Pulmonary artery endothelial cell (primary cell): ENCODE results near the gene TLK1. TPM values are rescaled to one million over a fixed set of nuclear protein-coding genes. Genes with fewer than 3 reads are reported as not detected.

Experiments used
- DNase-seq: peaks from one replicate; pipeline ENCODE4 v3.0.0-alpha.2; 2011; ENCODE audit warnings: low read depth, low spot score
- total RNA-seq: library from RNA; depleted of rRNA; stranded (reverse); fragments of >200 nt; gene quantifications from 2 replicates; pipeline ENCODE4 v1.2.3, GENCODE V29; 2014

The TLK1 gene
- total RNA-seq, 1 donor from 2014 or later = 12.2 TPM

GRCh38 chr2:171008550-171009205 is 152.0 kb downstream of the TLK1 start:
- no peak for DNase-seq

- DNase-seq = no peak
Measured at GRCh38 chr2:171004833-171005232, 155.9 kb downstream of the TLK1 start.

- no peak for DNase-seq
Measured at GRCh38 chr2:171004363-171004762, 156.3 kb downstream of the TLK1 start.

GRCh38 chr2:170999654-171000053 is 161.0 kb downstream of the TLK1 start:
- no peak for DNase-seq

GRCh38 chr2:170997893-170998597 is 162.6 kb downstream of the TLK1 start:
- no peak for DNase-seq

- no peak for DNase-seq
Measured at GRCh38 chr2:170996316-170996715, 164.4 kb downstream of the TLK1 start.

GRCh38 chr2:170991398-170992182 is 169.1 kb downstream of the TLK1 start:
- no peak for DNase-seq

GRCh38 chr2:170986566-170987258 is 174.0 kb downstream of the TLK1 start:
- no peak for DNase-seq

GRCh38 chr2:170985407-170985806 is 175.3 kb downstream of the TLK1 start:
- no peak for DNase-seq

- DNase-seq = no peak
Measured at GRCh38 chr2:170984079-170984478, 176.6 kb downstream of the TLK1 start.

- DNase-seq = no peak
Measured at GRCh38 chr2:170975943-170976270, 184.8 kb downstream of the TLK1 start.

GRCh38 chr2:170975127-170975942 is 185.4 kb downstream of the TLK1 start:
- no peak for DNase-seq

GRCh38 chr2:170974304-170974993 is 186.2 kb downstream of the TLK1 start:
- DNase-seq = no peak

- DNase-seq = peak; percentile 39
Measured at GRCh38 chr2:170973492-170974303, 187.0 kb downstream of the TLK1 start.

GRCh38 chr2:170973225-170973491 is 187.5 kb downstream of the TLK1 start:
- no peak for DNase-seq

- DNase-seq = no peak
Measured at GRCh38 chr2:170972296-170973224, 188.1 kb downstream of the TLK1 start.

GRCh38 chr2:170971071-170971470 is 189.6 kb downstream of the TLK1 start:
- DNase-seq = no peak

- DNase-seq = no peak
Measured at GRCh38 chr2:170969872-170970496, 190.7 kb downstream of the TLK1 start.
